RWPE1 (cell line): ENCODE results near the gene STRN.
A peak's percentile ranks its signal among the peaks of the same experiment; 100 is the strongest.
"Not testable (repeated sequence)": the region's sequence is repeated elsewhere in the genome, so short reads cannot be mapped to it uniquely, and the experiment has no call there.

Source experiments
- CTCF ChIA-PET: fragments of 350-600 bp; sonication (Branson Sonifier 250); formaldehyde crosslinking; extraction: SDS; loops from one replicate; lab custom pipeline; 2021; lab: Yijun Ruan, JAX
- POLR2A ChIA-PET: fragments of 400-600 bp; formaldehyde crosslinking; extraction: SDS; loops from one replicate; lab custom pipeline; 2020; ENCODE audit warnings: antibody characterized with exemption; ENCODE audit not compliant: low non-redundant PET; lab: Yijun Ruan, JAX
- DNase-seq: peaks from one replicate; pipeline ENCODE4 v3.0.0; 2012; ENCODE audit warnings: low spot score
- H3K27ac ChIP-seq: fragments of 450-650 bp; 2 replicates; pipeline ENCODE4 v1.5.1; 2017
- CTCF ChIP-seq: fragments of 450-650 bp; conservative IDR thresholded peaks from 2 replicates; pipeline ENCODE4 v1.5.1; 2017; ENCODE audit warnings: low read depth, mild to moderate bottlenecking

Gene STRN

GRCh38 chr2:36954977-36955607, 11.2 kb downstream of the STRN start:
- no peak for TF ChIP-seq CTCF
- no peak for DNase-seq
- POLR2A ChIA-PET, result no interaction called here
- CTCF ChIA-PET, result interaction anchor here (0.6 kb wide), 1 partner anchor 53 kb away, joined by 3 read pairs; no protein-coding TSS in a partner anchor
- H3K27ac ChIP-seq, result no peak overlapping the region

GRCh38 chr2:36952748-36953197, 13.6 kb downstream of the STRN start:
- POLR2A ChIA-PET, result no interaction called here
- H3K27ac ChIP-seq, result no peak overlapping the region
- CTCF ChIA-PET, result no interaction called here
- no peak for TF ChIP-seq CTCF
- peak; percentile 83 for DNase-seq

GRCh38 chr2:36951574-36951973, 14.8 kb downstream of the STRN start:
- TF ChIP-seq CTCF, result no peak
- peak; percentile 63 for DNase-seq
- CTCF ChIA-PET, result interaction anchor here (0.6 kb wide), 1 partner anchor 1409 kb away, joined by 3 read pairs; no protein-coding TSS in a partner anchor
- POLR2A ChIA-PET, result no interaction called here
- H3K27ac ChIP-seq, result peak overlapping the region; percentile 49

GRCh38 chr2:36951027-36951518, 15.3 kb downstream of the STRN start:
- POLR2A ChIA-PET, result no interaction called here
- CTCF ChIA-PET, result interaction anchor here (0.6 kb wide), 1 partner anchor 1409 kb away, joined by 3 read pairs; no protein-coding TSS in a partner anchor
- TF ChIP-seq CTCF, result no peak
- H3K27ac ChIP-seq, result no peak overlapping the region
- DNase-seq, result no peak

- TF ChIP-seq CTCF, result no peak
- ChIA-PET POLR2A (no interaction called here), CTCF (interaction anchor here (0.6 kb wide), 1 partner anchor 11 kb away, joined by 3 read pairs; no protein-coding TSS in a partner anchor)
- no peak overlapping the region for H3K27ac ChIP-seq
- no peak for DNase-seq
These were observed 16.5 kb downstream of the STRN start for GRCh38 chr2:36949845-36950244.

GRCh38 chr2:36945240-36945639, 21.1 kb downstream of the STRN start:
- DNase-seq, CTCF ChIA-PET, H3K27ac ChIP-seq, POLR2A ChIA-PET: not testable (repeated sequence)

- ChIA-PET CTCF (interaction anchor here (0.7 to 0.9 kb wide), 2 partner anchors 30 to 378 kb away, joined by 3 read pairs; no protein-coding TSS in a partner anchor), POLR2A (no interaction called here)
- DNase-seq, result no peak
- no peak overlapping the region for H3K27ac ChIP-seq
- TF ChIP-seq CTCF, result no peak
These were observed 24.5 kb downstream of the STRN start for GRCh38 chr2:36941867-36942266.

GRCh38 chr2:36936526-36936925, 29.8 kb downstream of the STRN start:
- DNase-seq, POLR2A ChIA-PET, CTCF ChIA-PET, H3K27ac ChIP-seq: not testable (repeated sequence)

- CTCF ChIA-PET, result interaction anchor here (0.6 to 0.9 kb wide), 2 partner anchors 8 to 627 kb away, joined by 3 read pairs; no protein-coding TSS in a partner anchor
- peak overlapping the region; percentile 70 for H3K27ac ChIP-seq
- POLR2A ChIA-PET, DNase-seq: not testable (repeated sequence)
These were observed 34.6 kb downstream of the STRN start for GRCh38 chr2:36931688-36932087.
